NCI-H460 (cell line): ENCODE measurements around the gene NFKB1. TPM values are rescaled to one million over a fixed set of nuclear protein-coding genes. Genes with fewer than 3 reads are reported as not detected.

Source experiments
- DNase-seq: peaks from one replicate; pipeline ENCODE4 v3.0.0-alpha.2; 2016; ENCODE audit warnings: low read depth; ENCODE audit errors: extremely low read depth
- total RNA-seq: library from RNA; depleted of rRNA; stranded (reverse); fragments of >200 nt; shearing (Covaris generic); gene quantifications from 2 replicates; pipeline ENCODE4 v1.2.3, GENCODE V29; 2014

Gene NFKB1
- total RNA-seq, 1 experiment from 2014 or later = 23.9 TPM

DNA sequence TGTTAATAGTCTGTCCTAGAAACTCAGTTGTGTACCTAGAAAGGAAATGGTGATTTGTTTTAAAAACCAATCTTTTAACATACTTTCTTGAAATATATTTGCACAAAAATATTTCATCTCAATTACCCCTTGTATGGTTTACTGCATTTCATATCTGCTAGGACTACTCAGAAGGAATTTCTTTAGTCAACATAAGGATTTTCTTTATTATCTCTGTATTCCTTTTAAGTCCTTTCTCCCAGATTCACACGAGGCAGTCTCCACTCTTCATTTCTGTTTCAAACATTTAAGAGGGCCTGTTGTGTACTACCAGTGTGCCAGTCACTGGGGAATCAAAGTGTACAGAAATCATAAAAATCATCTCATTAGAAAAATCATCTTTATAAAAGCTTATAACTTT is 28.8 kb downstream of the NFKB1 start:
- no peak for DNase-seq

DNA sequence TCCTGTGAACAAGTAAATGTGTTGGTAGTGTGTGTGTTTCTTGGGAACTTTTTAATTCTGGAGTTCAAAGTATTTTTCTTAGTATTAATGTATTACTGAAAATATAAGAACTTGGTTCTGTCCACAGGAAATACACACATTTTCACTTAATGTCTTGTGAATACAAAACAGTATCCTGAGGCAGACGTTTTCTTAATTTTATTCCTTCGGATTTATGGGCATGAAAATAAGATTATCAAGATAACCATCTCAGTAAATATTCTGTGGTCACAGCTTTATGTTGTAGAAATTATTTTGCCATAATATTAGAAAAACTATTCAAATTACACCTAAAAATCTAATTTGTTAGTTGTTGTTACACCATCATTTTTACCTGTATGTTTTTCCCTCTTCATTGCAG is 29.8 kb downstream of the NFKB1 start:
- no peak for DNase-seq

DNA sequence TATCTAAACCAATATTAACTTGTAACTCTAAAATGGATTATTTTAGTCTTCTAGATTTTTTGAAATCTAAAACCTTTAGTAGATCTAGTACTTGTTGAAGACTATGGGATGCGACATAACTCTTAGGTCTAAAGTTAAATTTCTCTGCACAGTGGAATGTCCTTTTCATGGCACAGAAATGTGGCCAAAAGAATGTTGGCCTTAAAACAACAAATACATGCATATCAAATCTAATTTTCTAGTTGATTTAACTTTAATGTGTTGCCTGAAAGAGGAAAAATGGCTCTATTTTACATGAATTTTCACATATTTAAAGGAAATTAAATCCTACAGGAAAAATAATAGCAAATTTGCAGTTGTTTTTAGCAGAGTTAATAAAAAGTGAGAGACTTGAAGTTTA is 30.3 kb downstream of the NFKB1 start:
- no peak for DNase-seq

DNA sequence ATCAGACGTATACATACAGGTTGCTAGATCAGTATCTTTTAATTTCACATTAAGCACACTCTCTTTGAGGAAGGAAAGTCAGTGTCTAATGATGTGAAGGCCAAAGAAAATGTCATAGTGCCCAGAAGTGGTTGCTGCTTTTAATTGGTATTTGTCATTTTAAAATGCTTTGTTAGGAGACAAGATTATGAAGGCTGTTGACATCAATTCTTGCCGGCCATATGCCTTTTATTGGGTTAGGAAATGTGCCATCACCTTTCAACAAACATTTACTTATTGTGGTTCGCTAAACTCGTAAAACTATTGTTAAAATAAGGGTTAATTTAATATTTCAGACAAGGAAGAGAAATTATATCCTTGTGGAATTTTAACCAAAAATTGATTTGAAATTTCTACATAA is 32.2 kb downstream of the NFKB1 start:
- DNase-seq = no peak

DNA sequence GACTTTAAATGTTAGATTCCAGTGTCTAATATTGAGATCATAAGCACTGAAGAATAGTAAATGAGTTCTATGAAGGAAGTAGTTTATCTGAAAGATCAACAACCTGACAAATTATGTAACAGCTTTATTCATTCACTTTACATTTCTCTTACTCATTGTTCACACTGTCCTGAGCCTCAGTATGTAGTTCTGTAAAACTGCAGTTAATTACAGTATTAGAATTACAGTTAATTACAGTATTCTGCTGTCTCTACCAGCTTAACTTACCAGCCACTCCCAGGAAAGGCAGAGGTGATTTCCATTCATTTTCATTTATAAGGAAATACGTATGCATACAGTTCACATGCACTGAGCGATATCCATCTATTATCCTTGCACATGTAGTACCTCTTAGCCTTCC is 32.7 kb downstream of the NFKB1 start:
- no peak for DNase-seq

DNA sequence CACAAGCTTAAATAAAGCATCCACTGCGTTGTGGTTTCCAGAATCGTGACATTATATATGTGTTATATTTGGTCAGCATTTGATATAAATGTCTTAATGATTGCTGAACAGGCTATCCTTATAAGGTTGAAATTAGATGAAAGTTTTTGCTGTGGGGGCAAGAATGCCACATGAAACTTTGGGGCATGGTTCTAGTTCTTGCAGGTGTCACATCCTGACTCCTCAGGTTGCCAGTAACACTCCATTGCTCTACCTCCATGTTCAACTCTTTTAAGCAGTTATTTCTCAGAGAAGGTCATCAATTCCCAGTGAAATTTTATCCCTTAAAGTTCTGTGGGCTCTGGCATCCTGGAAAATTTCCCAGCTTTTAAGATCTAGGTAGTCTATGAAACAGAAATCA is 33.7 kb downstream of the NFKB1 start:
- no peak for DNase-seq

DNA sequence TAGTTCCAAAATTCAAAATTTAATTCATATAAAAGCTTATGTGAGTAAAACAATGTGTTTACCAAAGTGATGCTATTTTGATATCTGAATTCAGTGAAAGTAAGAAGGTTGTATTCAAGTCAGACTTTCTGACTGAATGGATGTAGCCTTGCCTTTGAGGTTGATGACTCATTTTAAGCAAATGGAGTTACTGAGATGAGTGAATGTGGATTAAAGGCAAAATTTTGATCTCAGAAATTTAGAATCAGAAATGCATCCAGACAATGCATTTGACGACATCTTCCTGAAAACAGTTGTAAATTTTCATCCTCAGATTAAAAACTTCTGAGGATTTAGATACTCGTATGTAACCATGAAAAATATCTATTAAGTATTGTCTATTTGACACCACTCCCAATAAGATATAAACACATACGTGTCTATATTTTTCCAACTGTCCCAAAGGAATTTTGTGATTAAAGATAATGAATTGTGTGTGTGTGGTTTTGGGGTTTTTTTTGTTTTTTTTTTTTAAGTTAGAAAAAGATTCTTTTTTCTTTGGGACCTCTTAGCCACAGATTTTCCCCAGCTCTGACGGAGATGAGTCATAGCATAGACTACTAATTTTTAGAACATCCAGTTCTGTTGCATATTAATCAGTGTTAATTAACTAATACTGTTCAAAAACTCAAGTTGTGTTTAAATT is 34.4 kb downstream of the NFKB1 start:
- no peak for DNase-seq

DNA sequence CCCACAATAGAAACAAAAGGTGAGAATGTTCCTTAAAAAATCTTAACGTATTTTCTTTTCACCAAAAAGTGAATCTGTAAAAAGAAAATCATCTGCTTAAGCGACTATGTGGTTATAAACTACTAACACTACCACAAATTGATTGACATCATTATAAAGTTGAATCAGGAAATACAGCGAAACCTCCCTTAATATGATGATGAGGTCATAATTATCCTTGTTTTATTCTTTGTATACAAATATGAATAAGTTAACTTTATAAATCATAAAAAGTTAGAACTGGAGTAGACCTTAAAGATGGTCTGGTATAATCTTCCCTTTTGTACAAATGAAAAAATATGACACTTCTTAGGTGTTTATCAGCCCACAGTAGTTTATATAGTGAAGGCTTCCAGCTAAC is 35.6 kb downstream of the NFKB1 start:
- no peak for DNase-seq

DNA sequence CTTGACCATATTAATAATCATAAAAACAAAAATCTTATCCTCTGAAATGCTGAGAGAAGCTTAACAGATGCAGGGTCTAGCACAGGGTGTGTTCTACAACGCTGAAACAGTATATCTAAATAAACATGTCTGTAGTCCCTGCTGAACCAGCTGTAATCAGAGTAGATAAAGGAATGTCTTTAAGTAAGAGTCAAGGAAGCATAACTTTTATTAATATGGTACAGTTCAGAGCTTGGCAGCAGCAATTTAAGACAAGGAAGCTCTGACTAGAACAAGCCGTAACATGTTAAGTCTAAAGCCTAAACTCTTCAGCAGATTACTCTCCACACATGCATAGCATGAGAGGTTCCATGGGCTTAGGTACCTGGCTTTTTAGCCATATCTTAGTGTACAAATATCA is 36.1 kb downstream of the NFKB1 start:
- no peak for DNase-seq

DNA sequence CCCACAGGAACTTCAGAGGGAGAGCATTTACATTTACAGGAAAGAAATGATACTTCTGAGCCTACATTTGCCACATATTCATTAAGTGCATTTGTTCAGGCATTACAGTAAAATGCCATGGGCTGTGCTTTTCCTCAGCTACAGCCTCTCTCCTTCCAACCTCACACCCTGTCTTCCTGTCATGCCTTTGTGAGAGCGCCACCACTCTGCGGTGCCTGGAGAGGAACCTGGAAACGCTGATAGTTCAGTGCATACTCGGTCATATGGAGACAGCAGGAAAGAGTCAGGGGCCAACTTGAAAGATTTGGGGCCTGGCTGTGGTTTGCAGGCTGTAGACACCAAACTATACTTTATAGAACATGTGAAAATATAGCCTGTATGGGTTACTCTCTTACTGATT is 40.5 kb downstream of the NFKB1 start:
- no peak for DNase-seq

DNA sequence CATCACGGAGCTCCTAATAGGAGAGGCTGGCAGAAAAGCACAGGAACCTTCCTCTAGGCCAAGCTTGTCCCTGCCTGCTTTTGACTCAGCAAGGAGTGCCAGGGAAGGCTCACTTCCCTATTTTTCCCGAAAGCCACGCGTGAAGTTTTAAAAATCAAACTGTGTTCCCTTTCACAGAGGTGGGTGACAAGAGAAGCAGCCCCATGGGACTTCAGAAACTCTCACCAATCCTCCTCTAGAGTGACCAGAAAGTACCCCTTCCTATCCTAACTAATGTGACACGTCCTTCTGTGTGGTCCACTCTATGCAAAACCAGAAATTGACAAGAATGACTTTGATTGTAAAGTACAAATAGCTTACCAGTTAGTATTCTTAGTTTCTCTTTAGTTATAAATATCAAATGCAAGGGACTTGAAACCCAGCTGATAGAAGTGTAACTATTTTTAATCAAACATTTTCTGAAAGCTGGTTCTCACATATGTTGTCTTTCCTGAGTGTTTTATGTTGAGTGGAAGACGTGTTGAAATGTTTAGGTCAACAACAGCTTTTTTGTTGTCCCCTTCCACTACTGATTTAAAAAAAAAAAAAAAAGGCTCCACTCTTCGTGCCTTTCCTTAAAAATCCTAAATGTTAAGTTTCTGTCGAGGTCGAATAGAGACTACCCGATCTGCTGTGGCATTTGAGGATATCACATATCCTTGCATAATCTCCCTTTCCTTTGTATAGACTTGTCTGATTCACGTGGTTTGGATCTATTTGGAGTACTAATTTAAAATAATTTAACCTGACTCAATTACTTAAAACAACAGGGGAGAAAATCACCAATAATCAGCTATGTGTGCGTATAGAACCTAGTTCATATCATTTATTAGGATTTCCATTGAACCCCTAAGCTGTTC is 42.1 kb downstream of the NFKB1 start:
- no peak for DNase-seq

DNA sequence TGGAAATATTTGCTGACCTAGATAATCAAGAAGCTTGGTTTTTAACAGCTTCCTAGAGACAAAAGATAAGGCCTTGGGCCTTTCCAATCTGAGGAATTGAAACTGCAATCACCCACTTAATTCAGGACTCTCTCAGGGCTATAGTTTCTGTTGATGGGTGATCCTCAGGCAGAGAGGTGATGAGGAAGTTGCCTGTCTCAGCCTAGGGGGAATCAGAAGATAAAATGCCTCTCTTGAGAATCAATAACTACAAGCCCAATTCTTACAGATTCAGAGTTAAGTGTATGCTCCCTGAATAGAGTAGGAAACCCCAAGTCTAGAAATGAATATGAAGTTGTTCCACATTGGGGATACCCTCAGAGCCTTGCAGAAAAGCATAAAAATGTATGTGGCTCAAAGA is 45.5 kb downstream of the NFKB1 start:
- no peak for DNase-seq

DNA sequence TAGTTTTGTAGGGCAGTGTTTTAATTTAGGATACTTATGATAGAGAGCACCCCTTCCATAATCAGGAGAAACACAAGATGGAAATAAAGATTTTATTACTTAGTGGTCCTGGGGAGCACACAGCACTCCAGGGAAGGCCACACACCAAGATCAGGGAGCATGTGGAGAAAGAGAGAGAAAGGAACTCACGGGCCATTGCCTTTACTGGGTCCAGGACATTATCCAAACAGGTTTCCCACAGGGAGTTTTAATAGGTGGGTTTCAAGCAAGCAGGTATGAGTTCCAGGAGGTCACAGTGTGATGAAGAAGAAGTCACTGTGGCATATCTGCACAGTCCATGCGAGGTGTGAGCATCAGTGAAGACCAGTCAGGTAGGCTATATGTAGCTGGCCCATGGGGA is 46.8 kb downstream of the NFKB1 start:
- no peak for DNase-seq

DNA sequence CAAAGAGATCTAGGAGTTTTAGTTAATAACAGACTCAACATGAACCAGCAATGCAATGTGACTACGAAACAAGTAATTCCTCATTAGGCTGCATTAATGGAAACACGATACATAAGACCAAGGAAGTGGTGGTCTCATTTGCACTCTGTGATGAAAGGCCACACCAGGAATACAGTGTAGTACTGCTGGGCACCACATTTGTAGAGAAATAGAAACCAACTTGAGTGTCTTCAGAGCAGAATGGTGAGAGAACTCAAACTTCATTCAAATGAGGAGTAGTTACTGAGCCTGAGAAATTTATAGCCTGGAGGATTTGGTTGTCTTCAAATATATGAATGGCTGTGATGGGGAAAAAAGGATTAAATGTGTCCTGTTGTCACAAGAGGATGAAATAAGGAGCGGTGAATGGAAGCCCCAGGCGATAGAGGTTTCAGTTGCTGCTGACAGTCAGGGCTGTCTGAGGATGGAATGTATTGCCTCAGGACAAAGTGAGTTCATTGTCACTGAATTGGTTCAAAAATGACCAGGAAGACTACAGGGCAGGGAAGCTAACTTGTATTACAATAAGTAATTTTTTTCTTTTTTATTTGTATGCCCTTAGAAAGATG is 50.9 kb downstream of the NFKB1 start:
- DNase-seq = no peak

DNA sequence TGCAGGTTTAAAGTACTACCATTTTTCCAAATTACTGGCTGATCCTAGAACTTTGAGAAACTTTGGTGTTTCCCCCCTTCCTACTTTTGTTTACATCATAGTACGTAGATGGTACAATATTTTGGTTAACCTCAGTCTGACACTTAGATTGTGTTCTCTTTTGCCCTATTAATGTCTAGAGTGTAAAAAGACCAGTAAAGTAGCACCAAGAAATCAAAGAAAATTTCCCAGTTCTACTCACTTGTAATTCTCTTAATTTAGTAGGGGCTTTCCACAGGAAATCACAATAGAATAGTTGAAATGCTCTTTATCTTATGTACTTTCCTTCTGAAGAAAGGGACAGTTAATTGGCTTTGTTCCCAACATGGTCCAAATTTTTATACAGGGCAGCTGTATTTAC is 51.6 kb downstream of the NFKB1 start:
- no peak for DNase-seq

DNA sequence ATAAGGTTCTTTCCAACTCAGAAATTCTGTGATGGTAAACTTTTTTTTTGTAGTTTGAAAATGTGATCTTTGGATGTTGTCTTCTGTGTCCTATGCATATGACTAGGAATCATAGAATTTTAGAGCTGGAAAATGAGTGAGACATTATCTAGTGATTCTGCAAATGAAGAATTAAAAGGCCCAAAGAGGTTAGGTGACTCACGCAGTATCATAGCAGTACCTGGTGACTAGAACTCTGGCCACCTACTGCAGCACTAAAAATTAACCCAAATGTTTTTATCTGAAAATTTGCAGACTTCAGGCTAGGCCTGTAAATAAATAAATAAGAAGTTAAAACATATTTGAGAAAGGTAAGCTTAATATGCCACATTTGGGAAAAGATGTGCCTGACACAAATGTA is 52.8 kb downstream of the NFKB1 start:
- DNase-seq = no peak

DNA sequence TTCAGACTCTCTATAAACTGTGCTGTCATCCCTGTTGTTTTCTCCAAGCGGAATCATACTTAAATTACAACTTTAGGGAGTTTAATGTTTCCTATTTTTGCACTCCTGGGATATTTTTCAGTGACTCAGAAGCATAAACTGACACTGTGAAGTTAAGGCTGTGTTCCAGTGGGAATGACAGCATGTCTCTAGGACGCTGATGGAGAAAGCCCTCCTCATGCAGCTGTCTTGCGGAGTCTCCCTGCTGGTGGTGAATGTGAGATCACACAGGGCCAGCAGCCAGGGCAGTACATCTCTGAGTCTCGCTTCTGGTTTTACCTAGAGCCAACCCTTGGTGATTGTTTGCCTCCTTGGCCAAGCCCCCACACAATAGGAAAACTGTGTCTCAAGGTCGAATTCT is 53.3 kb downstream of the NFKB1 start:
- DNase-seq = no peak

DNA sequence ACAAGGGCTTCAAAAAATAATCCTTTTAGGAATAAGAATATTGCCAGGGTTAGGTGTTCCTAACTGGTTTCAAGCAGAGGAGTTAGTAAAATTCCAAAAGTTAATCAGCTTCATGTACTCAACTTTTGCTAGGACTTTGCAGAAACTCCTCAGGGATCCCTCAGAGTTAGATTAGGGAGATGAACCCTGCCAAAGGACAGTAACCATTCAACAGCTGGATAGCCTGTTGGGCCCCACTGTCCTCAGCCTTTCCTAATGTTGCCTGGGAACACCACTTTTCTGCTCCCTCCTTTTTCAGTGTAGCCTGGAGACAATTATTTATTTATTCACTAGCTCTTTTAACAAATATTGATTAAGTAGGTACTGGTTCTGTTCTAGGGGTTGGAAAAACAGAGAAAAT is 53.8 kb downstream of the NFKB1 start:
- DNase-seq = no peak

DNA sequence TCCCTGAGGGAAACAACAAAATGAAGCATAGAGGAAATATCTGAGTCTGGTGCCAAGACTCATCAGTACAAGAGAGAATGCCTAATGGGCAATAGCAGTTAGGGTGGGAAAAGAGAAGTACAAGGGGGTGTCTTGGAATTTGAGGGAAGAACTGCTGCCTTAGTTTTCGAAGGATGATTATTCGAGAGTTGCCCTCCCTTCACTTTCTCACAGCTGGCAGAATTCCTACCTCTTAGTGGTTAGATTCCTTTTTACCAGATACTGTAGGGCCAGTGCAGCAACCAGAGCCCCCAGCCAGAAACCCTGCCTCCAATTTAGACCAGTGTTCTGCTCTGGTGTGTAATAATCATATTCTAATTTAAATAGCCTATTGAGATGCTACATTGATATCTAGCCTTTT is 56.5 kb downstream of the NFKB1 start:
- DNase-seq = no peak

DNA sequence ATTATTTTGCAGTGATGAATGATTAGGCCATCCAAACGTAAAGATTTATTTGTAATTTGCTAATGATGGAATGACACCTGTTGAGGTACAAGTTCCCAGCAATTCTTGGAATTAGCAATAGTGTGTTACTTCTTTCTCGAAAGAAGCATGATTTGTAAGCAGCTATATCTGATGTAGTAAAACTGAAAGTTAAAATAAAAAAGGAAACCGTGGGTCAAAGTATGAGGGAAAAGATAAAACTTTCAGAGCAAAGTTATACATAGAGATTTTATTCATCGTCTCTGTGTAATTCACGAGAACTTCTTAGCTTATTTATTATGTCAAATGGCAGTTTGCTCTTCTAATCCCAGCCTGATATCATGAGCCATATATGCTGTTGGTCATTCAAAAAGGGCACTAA is 59.0 kb downstream of the NFKB1 start:
- no peak for DNase-seq

DNA sequence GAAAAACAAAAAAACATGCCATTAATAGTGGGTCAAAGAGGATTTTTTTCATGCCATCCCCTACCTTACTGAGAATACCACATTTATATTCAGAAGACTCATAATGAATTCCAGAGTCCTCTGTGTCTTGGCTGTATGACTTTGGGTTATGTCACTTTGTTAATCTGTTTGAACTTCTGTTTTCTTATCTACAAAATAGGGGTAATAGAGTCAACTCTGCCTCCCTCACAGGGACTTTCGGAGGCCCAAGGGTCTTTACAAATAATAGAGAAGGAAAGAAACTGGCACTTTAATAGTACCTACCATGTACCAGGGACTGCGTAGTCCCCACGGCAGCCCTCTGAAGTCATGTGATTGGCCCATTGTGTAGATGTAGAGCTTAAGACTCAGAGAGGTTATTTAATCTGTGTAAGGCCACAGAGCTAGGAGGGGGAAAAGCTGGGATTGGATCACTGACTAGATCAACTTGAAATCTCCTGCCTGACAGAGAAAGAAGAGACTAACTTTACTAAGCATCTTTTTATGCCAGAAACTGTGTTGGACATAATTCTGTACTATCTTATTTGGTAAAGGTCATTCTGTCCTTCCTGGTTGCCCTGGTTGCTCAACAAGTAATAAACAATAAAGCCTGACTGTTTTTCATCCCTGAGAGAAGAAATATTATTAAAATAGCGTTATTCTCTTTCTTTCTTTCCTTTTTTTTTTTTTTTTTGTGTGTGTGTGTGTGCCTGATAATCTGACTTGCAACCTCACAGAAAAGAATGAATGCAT is 59.6 kb downstream of the NFKB1 start:
- no peak for DNase-seq
